Lower lobe of right lung (tissue), 2 donors: Measurements from ENCODE around the gene CUX1. TPM values are rescaled to one million over a fixed set of nuclear protein-coding genes. Genes with fewer than 3 reads are reported as not detected.

Experiments
- ATAC-seq, 2 donors: fragments of 200-7000 bp; cut with Tn5 transposase; one replicate each; pipeline ENCODE4 v1.9.1; 2020 to 2022; ENCODE audit warnings: mild to moderate bottlenecking in 2 of 2, moderate library complexity in 2 of 2
- DNase-seq: peaks from one replicate; pipeline ENCODE4 v3.0.0-alpha.2; 2020
- H3K27ac ChIP-seq: fragments of 200-600 bp; one replicate; pipeline ENCODE4 v1.8.0; 2022
- H3K27me3 ChIP-seq: fragments of 200-600 bp; one replicate; pipeline ENCODE4 v1.8.0; 2022; ENCODE audit warnings: low read depth
- H3K36me3 ChIP-seq: fragments of 200-600 bp; one replicate; pipeline ENCODE4 v1.8.0; 2022; ENCODE audit warnings: mild to moderate bottlenecking
- H3K4me1 ChIP-seq: fragments of 200-600 bp; one replicate; pipeline ENCODE4 v1.8.0; 2022
- H3K4me3 ChIP-seq: fragments of 200-600 bp; one replicate; pipeline ENCODE4 v1.8.0; 2022; ENCODE audit warnings: mild to moderate bottlenecking
- H3K9me3 ChIP-seq: fragments of 200-600 bp; one replicate; pipeline ENCODE4 v1.8.0; 2022
- CTCF ChIP-seq: fragments of 200-600 bp; IDR thresholded peaks from one replicate; pipeline ENCODE4 v1.8.0; 2022; ENCODE audit warnings: antibody characterized with exemption, mild to moderate bottlenecking
- intact Hi-C: fragments of 100-400 bp; cut with DNase I; formaldehyde crosslinking; loops from one replicate; pipeline ENCODE4 v1.11.0; 2022
- total RNA-seq: library from RNA; stranded (reverse); fragmentation: NEBNext Ultra II Directional; extraction: Animal tissue kit (Norgen Biotek cat#: 25700); gene quantifications from one replicate; pipeline ENCODE4 v1.2.1, GENCODE V29; 2021
- donor health status: DM: no; HTN: yes; CAD: no; lungs with severe emphysema.

Gene CUX1
- total RNA-seq, 1 donor from 2014 or later, result 118 TPM

GRCh38 chr7:101991860-101992259 is 174.4 kb downstream of the CUX1 start:
- Histone ChIP-seq H3K36me3 (no peaks in the 10 kb centered on the region), H3K9me3 (no peaks in the 10 kb centered on the region), H3K4me3 (no peak overlapping the region), H3K4me1 (no peaks in the 10 kb centered on the region), H3K27ac (no peak overlapping the region), H3K27me3 (no peaks in the 10 kb centered on the region)
- DNase-seq (no peak), ATAC-seq (no peak)
- no peak for TF ChIP-seq CTCF
- intact Hi-C loops, result no loop called here

GRCh38 chr7:101993311-101993710 is 175.9 kb downstream of the CUX1 start:
- DNase-seq (no peak), ATAC-seq (no peak)
- Histone ChIP-seq H3K27me3 (no peaks in the 10 kb centered on the region), H3K27ac (no peak overlapping the region), H3K4me1 (no peaks in the 10 kb centered on the region), H3K36me3 (no peaks in the 10 kb centered on the region), H3K4me3 (no peak overlapping the region), H3K9me3 (no peaks in the 10 kb centered on the region)
- TF ChIP-seq CTCF, result no peak
- intact Hi-C loops, result no loop called here

GRCh38 chr7:101995121-101995520 is 177.7 kb downstream of the CUX1 start:
- no peaks in the 10 kb centered on the region for H3K9me3 ChIP-seq
- no peak for ATAC-seq
- TF ChIP-seq CTCF, result no peak

GRCh38 chr7:101996131-101996691 is 178.8 kb downstream of the CUX1 start:
- Histone ChIP-seq H3K4me3 (no peak overlapping the region), H3K27me3 (no peaks in the 10 kb centered on the region), H3K9me3 (no peaks in the 10 kb centered on the region), H3K27ac (no peak overlapping the region), H3K36me3 (no peaks in the 10 kb centered on the region), H3K4me1 (no peaks in the 10 kb centered on the region)
- intact Hi-C loops, result no loop called here
- no peak for TF ChIP-seq CTCF
- DNase-seq, result no peak
- ATAC-seq, result no peak

More at GRCh38 chr7:101995121-101995520, 177.7 kb downstream of the CUX1 start:
- DNase-seq, result no peak
- Histone ChIP-seq H3K4me3 (no peak overlapping the region), H3K4me1 (no peaks in the 10 kb centered on the region), H3K36me3 (no peaks in the 10 kb centered on the region), H3K27ac (no peak overlapping the region), H3K27me3 (no peaks in the 10 kb centered on the region)
- intact Hi-C loops, result no loop called here

- Histone ChIP-seq H3K36me3 (no peaks in the 10 kb centered on the region), H3K9me3 (no peaks in the 10 kb centered on the region), H3K4me3 (no peak overlapping the region), H3K27me3 (no peaks in the 10 kb centered on the region), H3K4me1 (no peaks in the 10 kb centered on the region), H3K27ac (no peak overlapping the region)
- DNase-seq (no peak), ATAC-seq (no peak)
- TF ChIP-seq CTCF, result no peak
- intact Hi-C loops, result no loop called here
Measured at GRCh38 chr7:101996876-101997275, 179.4 kb downstream of the CUX1 start.
